Parathyroid adenoma (tissue), 2 donors: Measurements from ENCODE around the gene OR13C5.

ENCODE experiments used
- H2AFZ ChIP-seq: fragments of 300-600 bp; sonication (generic); one replicate; pipeline ENCODE4 v1.7.0; 2017; ENCODE audit warnings: antibody characterized with exemption, mild to moderate bottlenecking
- H3K27ac ChIP-seq: fragments of 300-600 bp; sonication (generic); one replicate; pipeline ENCODE4 v1.7.0; 2017
- H3K27me3 ChIP-seq: fragments of 300-600 bp; sonication (generic); one replicate; pipeline ENCODE4 v1.7.0; 2017; ENCODE audit warnings: low read length; ENCODE audit not compliant: control insufficient read depth, insufficient read depth
- H3K36me3 ChIP-seq: fragments of 300-600 bp; sonication (generic); one replicate; pipeline ENCODE4 v1.7.0; 2017; ENCODE audit warnings: low read length; ENCODE audit not compliant: control insufficient read depth, insufficient read depth
- H3K4me1 ChIP-seq: fragments of 300-600 bp; sonication (generic); one replicate; pipeline ENCODE4 v1.7.0; 2017; ENCODE audit warnings: control low read depth
- H3K4me2 ChIP-seq: fragments of 300-600 bp; sonication (generic); one replicate; pipeline ENCODE4 v1.7.0; 2017; ENCODE audit warnings: low read length
- H3K4me3 ChIP-seq: fragments of 300-600 bp; sonication (generic); one replicate; pipeline ENCODE4 v1.7.0; 2017; ENCODE audit warnings: low read depth, low read length
- H3K79me2 ChIP-seq: fragments of 300-600 bp; sonication (generic); one replicate; pipeline ENCODE4 v1.7.0; 2017; ENCODE audit warnings: control low read depth
- H3K9ac ChIP-seq: fragments of 300-600 bp; sonication (generic); one replicate; pipeline ENCODE4 v1.7.0; 2017; ENCODE audit warnings: mild to moderate bottlenecking
- H3K9me3 ChIP-seq: fragments of 300-600 bp; sonication (generic); one replicate; pipeline ENCODE4 v1.7.0; 2017; ENCODE audit warnings: low read length; ENCODE audit not compliant: control insufficient read depth
- TF ChIP-seq, protein P1 (sequence below): fragments of 300-600 bp; sonication (generic); IDR thresholded peaks from one replicate; pipeline ENCODE4 v1.7.0; 2017; ENCODE audit warnings: antibody characterized with exemption, mild to moderate bottlenecking
- donor health status: primary hyperparathyroidism.

Gene OR13C5

DNA sequence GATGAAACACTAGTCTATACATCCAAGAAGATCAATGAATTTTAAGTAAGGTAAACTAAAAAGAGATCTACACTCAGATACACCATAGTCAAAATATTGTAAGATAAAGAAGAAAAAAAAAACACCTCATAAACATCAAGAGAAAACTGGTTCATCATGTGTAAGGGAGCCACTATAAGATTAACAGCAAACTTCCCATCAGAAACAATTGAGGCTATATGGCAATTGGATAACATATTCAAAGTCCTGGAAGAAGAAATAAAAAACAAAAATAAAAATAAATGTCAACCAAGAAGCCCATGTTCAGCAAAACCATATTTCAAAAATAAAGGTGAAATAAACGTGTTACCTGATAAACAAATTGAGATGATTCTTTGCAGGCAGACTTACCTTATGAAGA lies 26.6 kb downstream of the OR13C5 start:
- TF ChIP-seq, protein P1, sequence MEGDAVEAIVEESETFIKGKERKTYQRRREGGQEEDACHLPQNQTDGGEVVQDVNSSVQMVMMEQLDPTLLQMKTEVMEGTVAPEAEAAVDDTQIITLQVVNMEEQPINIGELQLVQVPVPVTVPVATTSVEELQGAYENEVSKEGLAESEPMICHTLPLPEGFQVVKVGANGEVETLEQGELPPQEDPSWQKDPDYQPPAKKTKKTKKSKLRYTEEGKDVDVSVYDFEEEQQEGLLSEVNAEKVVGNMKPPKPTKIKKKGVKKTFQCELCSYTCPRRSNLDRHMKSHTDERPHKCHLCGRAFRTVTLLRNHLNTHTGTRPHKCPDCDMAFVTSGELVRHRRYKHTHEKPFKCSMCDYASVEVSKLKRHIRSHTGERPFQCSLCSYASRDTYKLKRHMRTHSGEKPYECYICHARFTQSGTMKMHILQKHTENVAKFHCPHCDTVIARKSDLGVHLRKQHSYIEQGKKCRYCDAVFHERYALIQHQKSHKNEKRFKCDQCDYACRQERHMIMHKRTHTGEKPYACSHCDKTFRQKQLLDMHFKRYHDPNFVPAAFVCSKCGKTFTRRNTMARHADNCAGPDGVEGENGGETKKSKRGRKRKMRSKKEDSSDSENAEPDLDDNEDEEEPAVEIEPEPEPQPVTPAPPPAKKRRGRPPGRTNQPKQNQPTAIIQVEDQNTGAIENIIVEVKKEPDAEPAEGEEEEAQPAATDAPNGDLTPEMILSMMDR: no peak
- no peaks in the 10 kb centered on the region for H3K79me2 ChIP-seq
- H3K9me3 ChIP-seq: no peaks in the 10 kb centered on the region
- no peaks in the 10 kb centered on the region for H3K4me1 ChIP-seq
- H3K36me3 ChIP-seq: no peaks in the 10 kb centered on the region
- no peak overlapping the region for H2AFZ ChIP-seq
- H3K9ac ChIP-seq: no peak overlapping the region
- no peaks in the 10 kb centered on the region for H3K27me3 ChIP-seq
- H3K27ac ChIP-seq: no peak overlapping the region
- H3K4me2 ChIP-seq: no peak overlapping the region
- no peak overlapping the region for H3K4me3 ChIP-seq

DNA sequence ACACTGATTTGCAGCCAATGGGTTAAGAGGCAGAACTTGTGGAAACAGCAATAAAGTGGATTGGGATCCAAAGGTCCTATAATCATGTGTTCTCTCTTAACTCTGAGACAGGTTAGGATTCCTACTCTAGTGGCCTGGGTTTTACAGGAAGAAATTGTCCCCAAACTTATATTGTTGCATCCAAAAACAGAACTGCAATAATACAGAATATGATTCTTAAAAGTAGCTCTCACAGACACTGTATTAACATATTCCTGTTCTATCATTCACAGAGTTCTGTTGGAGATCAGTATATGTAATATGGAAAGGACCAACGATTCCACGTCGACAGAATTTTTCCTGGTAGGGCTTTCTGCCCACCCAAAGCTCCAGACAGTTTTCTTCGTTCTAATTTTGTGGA lies 30.3 kb downstream of the OR13C5 start, which contains the start of gene OR13C8:
Gene OR13C8, plus strand, starts transcription at position 301 of the 400 bp plus-strand sequence. Its CDS starts 0 bp downstream, at position 301.
- TF ChIP-seq, protein P1: no peak
- Histone ChIP-seq H3K36me3 (no peaks in the 10 kb centered on the region), H2AFZ (no peak within 1 kb of the TSS), H3K27ac (no peak within 1 kb of the TSS), H3K27me3 (no peaks in the 10 kb centered on the region), H3K4me1 (no peaks in the 10 kb centered on the region), H3K79me2 (no peaks in the 10 kb centered on the region), H3K9ac (no peak within 1 kb of the TSS), H3K9me3 (no peaks in the 10 kb centered on the region), H3K4me2 (no peak within 1 kb of the TSS), H3K4me3 (no peak within 1 kb of the TSS)

DNA sequence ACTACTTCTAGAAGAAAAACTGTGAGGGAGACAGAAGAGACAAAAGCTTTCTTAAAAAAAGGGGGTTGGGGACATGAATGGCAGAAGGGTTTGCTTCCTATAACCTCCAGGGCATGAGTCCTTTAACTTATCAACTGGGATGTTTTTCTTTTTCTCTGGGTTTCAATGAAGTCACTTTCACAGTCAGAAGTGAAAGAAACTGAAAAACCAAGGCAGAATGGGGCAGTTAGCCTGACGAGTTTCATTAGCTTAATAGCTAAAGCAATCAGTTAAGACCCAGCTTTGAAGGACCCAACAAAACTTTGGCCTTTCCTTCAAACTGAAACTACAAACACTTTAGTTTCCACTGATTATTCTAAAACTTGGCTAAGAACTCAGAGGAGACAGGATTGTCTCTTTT lies 34.9 kb downstream of the OR13C5 start:
- H3K27ac ChIP-seq: no peak overlapping the region
- no peaks in the 10 kb centered on the region for H3K9me3 ChIP-seq
- H3K36me3 ChIP-seq: no peaks in the 10 kb centered on the region

DNA sequence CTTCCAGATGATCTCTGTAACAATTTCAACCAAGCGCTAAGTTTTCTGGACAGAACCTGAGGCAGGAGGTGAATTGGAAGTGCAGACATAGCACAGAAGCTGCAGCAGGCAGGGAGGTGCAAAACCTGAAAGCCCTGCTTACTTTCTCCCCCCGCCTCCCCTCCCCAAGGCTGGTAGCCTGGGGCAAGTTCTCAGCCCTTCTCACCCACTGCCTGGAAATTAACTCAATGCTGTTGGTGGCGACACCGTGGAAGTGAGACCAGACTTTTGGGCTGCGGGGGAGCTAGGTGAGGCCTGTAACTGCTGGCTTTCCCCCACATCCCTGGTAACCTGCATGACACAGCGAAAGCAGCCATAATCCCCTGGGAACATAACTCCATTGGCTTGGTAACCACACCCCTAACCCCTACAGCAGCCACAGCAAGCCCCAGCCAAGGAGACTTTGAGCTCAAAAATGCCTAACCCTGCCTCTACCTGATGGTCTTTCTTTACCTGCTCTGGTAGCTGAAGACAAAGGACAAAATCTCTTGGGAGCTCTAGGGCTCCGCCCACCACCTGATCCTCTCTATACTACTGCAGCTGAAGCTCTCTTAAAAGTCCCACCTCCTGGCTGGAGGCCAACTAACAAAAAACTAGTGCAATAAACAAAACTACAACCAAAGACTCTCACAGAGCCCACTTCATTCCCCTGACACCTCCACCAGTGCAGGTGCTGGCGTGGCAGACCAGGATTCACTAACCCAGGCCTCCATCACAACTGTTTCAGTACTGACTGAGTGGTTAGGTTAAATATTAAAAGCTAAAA lies 42.2 kb downstream of the OR13C5 start:
- no peaks in the 10 kb centered on the region for H3K79me2 ChIP-seq
- H3K27me3 ChIP-seq: no peaks in the 10 kb centered on the region
- no peak overlapping the region for H2AFZ ChIP-seq
- TF ChIP-seq, protein P1: no peak
- no peak overlapping the region for H3K4me3 ChIP-seq
- no peak overlapping the region for H3K27ac ChIP-seq
- no peak overlapping the region for H3K4me2 ChIP-seq
- H3K36me3 ChIP-seq: no peaks in the 10 kb centered on the region
- H3K9ac ChIP-seq: no peak overlapping the region
- no peaks in the 10 kb centered on the region for H3K4me1 ChIP-seq
- no peaks in the 10 kb centered on the region for H3K9me3 ChIP-seq

More for the DNA sequence above, 34.9 kb downstream of the OR13C5 start:
- Histone ChIP-seq H3K4me1 (no peaks in the 10 kb centered on the region), H2AFZ (no peak overlapping the region), H3K4me2 (no peak overlapping the region), H3K9ac (no peak overlapping the region), H3K4me3 (no peak overlapping the region), H3K27me3 (no peaks in the 10 kb centered on the region), H3K79me2 (no peaks in the 10 kb centered on the region)
- TF ChIP-seq, protein P1: no peak

DNA sequence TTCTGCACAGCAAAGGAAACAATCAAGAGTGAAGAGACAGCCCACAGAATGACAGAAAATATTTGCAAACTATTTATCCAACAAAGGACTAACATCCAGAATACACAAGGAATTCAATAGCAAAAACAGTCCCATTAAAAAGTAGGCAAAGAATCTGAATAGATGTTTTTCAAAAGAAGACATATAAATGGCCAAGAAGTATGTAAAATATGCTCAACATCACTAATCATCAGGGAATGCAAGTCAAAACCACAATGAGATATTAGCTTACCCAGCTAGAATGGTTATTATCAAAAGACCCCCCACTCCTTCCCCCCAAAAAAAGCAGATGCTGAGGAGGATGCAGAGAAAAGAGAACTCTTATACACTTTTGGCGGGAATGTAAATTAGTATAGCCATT lies 43.7 kb downstream of the OR13C5 start:
- TF ChIP-seq, protein P1: no peak
- no peaks in the 10 kb centered on the region for H3K4me1 ChIP-seq
- no peak overlapping the region for H2AFZ ChIP-seq

More for the DNA sequence above, 43.7 kb downstream of the OR13C5 start:
- H3K4me3 ChIP-seq: no peak overlapping the region
- H3K9ac ChIP-seq: no peak overlapping the region
- no peaks in the 10 kb centered on the region for H3K79me2 ChIP-seq
- no peaks in the 10 kb centered on the region for H3K27me3 ChIP-seq
- no peak overlapping the region for H3K27ac ChIP-seq
- no peak overlapping the region for H3K4me2 ChIP-seq
- no peaks in the 10 kb centered on the region for H3K36me3 ChIP-seq
- no peaks in the 10 kb centered on the region for H3K9me3 ChIP-seq
